ACHN (cell line): ENCODE data around the gene DHRSX.
"Not testable (repeated sequence)": the region's sequence is repeated elsewhere in the genome, so short reads cannot be mapped to it uniquely, and the experiment has no call there.

Source experiments
- DNase-seq: peaks from one replicate; pipeline ENCODE4 v3.0.0-alpha.2; 2015
- in situ Hi-C: cut with HindIII; loops from 2 replicates; pipeline ENCODE4 v1.10.0; 2017; ENCODE audit warnings: low sequenced_read_pairs, low pct_ligation_motif_present, low pct_unique_long_range_greater_than_20kb

Gene DHRSX

DNA sequence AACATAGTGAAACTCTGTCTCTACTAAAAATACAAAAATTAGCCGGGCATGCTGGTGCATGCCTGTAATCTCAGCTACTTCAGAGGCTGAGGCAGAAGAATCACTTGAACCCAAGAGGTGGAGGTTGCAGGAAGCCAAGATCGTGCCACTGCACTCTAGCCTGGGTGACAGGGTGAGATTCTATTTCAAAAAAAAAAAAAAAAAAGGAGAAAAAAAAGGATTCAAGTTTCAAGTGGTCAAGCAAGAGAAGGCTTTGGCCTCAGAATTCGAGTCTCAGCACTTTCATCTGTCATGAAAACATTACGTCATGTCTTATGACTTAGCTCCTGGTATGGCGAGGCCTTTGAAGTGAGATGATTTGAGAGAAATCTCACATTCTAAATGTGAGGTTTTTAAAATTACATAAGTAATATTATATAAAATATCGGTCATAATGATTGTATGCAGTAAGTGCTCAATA, 21.2 kb upstream of the DHRSX start:
- DNase-seq: no peak
- in situ Hi-C loops: no loop called here

DNA sequence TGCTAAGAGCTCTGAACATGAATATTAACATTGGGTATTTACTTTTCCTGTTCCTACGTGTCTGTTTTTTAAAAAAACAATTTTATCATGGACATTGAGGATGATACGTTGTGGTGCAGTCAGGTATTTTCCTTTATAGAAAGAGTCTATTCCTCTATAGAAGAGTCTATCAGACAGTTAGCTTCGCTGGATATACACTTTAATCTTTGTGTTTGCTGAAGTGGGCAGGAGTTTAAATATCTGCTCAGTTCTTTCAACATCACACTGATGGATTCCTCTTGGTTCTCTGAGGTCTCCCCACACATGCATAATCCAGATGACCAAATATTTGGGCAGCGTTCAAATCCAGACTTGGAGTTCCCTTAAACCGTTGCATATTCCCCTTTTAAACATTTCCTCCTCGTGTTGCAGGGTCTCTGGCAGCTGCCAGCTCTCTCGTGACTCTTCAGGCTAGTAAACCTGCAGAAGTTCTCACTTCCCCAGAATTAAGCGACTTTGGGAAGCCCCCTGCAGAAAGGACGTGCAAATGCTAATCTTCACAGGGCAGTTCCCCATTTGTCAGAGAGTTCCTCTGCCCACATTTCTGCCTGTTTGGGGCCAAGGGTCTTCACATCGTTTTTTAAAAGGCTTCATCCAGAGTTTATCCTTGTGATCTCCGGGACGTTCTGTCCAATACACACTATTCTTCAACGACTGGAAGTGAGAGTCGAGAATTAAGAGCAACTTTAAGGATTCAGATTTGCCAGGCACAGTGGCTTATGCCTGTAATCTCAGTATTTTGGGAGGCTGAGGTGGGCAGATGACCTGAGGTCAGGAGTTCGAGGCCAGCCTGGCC, 20.5 kb upstream of the DHRSX start:
- in situ Hi-C loops: no loop called here
- no peak for DNase-seq

DNA sequence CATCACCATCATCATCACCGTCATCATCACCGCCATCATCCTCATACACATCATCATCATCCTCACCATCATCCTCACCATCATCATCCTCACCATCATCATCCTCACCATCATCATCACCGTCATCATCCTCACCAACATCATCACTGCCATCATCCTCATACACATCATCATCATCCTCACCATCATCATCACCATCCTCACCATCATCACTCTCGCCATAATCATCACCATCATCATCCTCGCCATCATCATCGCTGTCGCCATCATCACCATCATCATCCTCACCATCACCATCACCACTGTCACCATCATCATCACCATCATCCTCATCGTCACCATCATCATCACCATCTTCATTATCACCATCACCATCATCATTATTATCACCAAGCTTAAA, 19.8 kb upstream of the DHRSX start:
- no peak for DNase-seq
- in situ Hi-C loops: no loop called here

DNA sequence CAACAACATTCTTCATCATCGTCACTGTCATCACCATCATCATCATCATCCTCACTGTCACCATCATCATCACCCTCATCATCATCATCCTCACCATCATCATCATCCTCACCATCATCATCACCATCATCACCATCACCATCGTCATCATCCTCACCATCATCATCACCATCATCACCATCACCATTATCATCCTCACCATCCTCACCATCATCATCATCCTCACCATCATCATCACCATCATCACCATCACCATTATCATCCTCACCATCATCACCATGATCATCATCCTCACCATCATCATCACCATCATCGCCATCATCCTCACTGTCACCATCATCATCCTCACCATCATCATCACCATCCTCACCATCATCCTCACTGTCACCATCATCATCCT, 18.9 kb upstream of the DHRSX start:
- in situ Hi-C loops, DNase-seq: not testable (repeated sequence)

DNA sequence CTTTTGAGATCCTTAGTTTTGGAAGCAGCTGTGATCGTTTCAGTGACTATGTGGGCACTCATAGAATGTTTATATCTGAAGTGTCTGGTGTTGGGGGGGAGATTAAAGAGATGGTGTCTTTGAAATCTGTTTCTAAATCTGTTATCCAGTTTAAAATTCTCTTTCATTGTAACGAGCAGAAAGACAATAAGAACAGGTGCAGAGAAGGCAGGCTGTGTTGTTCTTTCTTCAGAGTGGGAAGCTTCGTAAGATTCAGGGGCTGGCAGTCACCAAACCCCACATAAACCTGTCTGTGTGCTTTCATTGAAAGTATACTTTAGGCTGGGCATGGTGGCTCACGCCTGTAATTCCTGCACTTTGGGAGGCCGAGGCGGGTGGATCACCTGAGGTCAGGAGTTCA, 16.3 kb upstream of the DHRSX start:
- no peak for DNase-seq
- in situ Hi-C loops: no loop called here

DNA sequence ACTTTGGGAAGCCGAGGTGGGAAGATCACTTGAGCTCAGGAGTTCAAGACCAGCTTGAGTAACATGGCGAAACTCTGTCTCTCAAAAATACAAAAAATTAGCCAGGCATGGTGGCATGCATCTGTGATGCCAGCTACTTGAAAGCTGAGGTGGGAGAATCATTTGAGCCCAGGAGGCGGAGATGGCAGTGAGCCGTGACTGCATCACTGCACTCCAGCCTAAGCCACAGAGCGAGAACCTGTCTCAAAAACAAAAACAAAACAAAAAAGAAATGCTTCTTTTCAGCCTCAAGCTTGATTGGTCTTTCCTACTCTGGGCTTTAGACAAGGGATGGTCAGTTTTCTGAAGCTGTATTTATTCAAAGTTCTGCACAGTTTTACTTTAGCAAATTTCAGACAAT, 15.8 kb upstream of the DHRSX start:
- in situ Hi-C loops: no loop called here
- no peak for DNase-seq

DNA sequence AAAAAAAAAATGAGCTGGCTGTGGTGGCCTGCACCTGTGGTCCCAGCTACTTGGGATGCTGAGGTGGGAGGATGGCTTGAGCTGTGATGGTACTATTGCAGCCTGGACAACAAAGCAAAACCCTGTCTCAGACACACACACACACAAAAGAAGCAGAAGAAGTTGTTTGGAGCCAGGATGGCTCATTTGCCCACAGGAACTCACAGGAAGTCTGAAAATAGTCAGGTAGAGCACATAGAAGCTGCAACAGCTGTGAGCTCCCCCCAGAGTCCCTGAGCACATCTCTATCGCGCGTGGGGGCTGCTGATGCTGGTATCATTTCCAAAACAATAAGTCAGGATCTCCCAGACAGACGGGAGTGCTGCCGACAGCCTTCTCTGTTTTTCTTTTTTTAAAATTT, 13.4 kb upstream of the DHRSX start:
- in situ Hi-C loops: no loop called here

DNA sequence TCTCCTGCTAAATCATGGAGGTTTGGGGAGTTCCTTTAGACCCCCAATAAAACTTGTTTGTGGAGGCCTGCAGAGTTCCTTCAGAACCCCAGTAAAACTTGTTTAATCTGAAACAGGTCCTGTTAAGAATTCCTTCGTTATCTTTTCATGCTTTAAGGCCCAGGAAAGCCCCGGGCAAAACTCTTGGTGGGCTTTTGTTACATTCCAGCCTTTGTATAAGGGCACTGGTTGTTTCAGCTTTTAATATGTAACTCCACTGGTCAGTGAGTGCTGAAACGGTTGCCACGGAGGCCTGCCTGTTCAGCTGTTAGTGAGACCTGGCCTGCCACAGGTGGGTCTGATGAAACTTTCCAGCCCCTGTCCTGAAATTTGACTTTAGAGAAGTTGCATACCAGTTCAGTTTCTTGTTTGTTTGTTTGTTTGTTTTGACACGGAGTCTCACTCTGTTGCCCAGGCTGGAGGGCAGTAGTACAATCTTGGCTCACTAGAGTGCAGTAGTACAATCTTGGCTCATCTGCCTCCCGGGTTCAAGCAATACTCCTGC, 12.4 kb upstream of the DHRSX start:
- in situ Hi-C loops: no loop called here
- DNase-seq: no peak

More for the DNA sequence above, 13.4 kb upstream of the DHRSX start:
- no peak for DNase-seq

DNA sequence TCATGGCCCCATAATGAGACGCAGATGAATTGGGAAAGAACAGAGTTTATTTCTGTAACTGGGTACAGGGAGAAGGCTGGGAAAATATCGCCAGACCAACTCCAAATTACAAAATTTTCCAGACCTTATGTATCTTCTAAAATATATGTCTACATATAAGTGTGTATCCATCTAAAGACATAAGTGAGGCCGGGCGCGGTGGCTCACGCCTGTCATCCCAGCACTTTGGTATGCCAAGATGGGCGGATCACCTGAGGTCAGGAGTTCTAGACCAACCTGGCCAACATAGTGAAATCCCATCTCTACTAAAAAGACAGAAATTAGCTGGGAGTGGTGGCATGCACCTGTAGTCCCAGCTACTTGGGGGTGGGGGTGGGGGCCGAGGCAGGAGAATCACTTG, 11.7 kb upstream of the DHRSX start:
- in situ Hi-C loops: no loop called here
- no peak for DNase-seq

DNA sequence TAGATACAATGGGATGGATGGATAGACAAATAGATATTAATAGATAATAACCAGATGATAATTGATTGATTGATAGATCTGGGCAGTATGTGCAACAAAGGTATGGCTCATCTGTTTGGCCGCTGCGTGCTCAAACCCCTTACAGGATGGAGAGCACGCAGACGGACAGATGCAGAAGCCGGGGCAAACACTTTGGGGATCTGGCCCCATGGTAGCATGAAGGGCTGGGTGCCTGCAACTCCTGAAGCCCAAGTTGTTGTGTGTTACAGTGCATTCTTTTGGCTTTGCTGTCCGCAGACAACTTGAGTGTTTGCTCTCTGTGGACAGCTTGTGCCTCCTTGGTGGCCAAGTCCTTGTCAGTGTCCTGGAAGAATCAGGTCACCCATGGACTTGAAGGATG, 10.6 kb upstream of the DHRSX start:
- DNase-seq: no peak
- in situ Hi-C loops: no loop called here

DNA sequence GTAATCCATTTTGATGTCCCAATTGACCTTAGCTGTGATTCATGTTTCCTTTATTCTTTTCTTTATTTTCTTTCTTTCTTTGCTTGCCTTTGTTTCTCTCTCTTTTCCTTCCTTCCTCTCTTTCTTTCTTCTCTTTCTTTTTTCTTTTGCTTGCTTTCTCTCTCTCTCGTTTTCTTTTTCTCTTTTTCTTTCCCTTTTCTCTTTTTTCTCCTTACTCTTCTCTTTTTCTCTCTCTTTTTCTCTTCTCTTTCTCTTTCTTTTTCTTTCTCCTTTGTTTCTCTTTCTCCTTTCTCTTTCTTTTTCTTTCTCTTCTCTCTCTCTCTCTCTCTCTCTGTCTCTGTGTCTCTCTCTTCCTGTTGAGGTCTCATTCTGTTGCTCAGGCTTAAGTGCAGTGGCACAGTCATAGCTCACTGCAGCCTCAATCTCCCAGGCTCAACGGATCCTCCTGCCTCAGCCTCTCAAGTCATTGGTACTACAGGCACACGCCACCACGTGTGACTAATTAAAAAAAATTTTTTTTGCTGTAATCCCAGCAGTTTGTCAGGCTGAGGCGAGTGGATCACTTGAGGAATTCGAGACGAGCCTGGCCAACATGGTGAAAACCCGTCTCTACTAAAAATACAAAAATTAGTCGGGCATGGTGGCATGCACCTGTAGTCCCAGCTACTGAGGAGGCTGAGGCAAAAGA, 8.0 kb upstream of the DHRSX start:
- in situ Hi-C loops: no loop called here
- DNase-seq: no peak

DNA sequence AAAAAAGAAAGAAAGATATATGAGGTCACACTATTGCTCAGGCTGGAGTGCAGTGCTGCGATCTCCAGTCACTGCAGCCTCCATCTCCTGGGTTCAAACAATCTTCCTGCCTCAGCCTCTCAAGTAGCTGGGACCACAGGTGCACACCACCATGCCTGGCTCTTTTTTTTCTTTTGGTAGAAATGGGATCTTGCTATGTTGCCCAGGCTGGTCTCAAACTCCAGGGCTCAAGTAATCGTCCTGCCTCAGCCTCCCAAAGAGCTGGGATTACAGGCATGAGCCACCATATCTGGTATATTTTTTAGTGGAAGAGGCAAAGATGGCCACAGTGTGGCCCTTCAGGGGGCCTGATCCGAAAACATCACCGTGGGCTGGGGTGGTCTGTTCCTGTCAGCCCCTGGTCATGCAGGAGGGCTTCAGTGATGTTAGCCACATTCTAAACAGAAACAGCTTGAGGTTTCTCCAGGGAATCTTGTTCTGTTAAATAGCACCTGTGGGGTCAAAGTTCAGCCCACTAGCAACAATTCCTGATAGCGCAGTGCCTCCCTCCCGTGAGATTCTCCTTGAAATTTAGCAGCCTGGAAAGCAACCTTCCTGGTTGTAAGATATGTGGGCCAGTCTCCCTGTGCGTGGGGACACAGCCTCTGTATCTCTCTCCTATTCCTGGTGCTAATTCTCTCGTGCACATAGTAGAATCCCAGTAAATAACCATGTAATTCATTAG, 7.3 kb upstream of the DHRSX start:
- no peak for DNase-seq
- in situ Hi-C loops: no loop called here

DNA sequence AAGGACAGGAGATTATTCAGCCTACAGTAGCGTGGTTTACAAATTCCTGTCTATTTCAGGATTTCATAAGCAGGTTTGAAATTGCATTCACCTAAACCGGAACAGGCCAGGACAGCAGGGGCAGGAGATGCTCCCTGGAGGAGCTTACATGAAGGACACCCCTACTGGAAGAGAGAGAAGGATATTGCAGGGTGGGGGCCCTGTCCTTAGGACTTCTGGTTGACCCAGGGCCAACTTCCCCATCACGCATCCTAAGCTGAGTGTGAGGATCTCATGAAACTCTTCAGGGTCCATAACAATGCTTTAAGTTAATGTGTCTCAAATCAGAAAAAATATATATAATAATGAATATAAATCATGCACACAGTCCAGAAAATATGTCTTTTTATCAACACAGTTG, 6.4 kb upstream of the DHRSX start:
- in situ Hi-C loops: no loop called here
- no peak for DNase-seq

DNA sequence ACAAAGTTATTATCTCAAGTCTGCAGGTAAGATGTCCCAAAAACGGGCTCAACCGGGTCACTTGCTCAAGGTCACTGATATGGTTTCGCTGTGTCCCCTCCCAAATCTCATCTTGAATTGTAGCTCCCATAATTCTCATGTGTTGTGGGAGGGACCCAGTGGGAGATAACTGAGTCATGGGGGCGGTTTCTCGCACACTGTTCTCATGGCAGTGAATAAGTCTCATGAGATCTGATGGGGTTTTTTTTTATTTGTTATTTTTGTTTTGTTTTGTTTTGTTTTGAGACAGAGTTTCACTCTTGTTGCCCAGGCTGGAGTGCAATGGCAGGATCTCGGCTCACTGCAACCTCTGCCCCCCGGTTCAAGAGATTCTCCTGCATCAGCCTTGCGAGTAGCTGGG, 4.6 kb upstream of the DHRSX start:
- in situ Hi-C loops, DNase-seq: not testable (repeated sequence)

DNA sequence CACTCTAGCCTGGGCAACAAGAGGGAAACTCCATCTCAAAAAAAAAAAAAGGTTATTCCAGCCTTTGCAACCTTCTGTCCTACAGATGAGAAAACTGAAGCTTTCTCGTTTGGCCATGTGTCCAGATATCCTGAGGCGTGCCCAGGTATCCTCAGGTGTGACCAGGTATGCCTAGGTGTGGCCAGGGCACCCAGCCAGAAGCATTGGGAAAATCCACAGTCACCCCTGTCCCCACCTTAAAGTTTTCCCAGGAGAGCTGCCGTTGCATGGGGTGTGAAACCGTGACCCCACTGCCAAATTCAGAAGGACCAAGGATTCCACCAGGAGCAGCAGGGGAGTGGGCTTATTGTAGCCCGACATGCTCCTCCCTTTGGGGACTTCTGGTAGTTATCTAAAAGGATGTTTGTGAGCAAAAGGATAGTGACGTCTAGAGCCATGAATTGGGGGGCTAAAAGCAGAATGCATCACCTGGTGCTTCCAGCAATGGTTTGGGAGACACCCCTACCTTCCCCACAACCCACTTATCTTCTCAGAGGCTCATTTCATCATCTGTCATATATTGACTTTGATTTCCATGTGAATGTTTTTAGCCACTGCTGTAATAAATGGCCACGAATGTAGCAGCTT, 4.0 kb upstream of the DHRSX start:
- in situ Hi-C loops: no loop called here
- DNase-seq: no peak

DNA sequence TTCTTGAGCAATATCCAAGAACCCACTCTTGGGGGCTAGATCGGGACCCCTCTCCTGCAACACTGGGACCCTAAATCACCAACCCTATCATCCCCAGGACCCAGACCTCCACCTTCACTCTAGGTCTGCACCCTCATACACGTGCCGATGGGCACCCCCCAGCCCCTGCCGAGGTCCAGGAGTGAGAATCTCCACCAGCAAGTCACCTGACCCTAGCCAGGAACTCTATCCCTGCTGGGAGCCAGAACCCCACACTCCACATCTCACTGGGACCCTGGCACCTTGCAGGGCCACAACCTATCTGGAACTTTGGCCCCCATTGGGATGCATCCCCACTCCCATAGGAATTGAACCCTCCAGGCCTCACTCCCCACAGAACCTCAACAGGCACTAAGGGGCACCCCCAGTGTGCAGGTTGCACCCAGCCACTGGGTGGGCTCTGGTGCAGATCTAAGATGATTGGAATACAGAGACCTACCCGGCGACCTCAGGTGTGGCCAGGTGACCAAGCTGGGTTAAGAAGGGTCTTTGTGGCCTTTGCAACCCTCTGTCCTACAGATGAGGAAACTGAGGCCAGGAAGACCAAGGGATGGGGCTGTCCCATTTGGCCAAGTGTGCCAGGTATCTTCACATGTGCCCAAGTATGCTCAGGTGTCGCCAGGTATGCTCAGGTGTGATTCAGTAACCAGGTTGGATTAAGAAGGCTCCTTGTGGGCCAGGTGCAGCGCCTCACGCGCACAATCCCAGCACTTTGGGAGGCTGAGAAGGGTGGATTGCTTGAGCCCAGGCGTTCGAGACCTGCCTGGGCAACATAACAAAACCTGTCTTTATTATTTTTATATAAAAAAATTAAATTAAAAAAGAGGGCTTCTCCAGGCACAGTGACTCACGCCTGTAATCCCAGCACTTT, 3.1 kb upstream of the DHRSX start:
- in situ Hi-C loops: no loop called here
- no peak for DNase-seq

DNA sequence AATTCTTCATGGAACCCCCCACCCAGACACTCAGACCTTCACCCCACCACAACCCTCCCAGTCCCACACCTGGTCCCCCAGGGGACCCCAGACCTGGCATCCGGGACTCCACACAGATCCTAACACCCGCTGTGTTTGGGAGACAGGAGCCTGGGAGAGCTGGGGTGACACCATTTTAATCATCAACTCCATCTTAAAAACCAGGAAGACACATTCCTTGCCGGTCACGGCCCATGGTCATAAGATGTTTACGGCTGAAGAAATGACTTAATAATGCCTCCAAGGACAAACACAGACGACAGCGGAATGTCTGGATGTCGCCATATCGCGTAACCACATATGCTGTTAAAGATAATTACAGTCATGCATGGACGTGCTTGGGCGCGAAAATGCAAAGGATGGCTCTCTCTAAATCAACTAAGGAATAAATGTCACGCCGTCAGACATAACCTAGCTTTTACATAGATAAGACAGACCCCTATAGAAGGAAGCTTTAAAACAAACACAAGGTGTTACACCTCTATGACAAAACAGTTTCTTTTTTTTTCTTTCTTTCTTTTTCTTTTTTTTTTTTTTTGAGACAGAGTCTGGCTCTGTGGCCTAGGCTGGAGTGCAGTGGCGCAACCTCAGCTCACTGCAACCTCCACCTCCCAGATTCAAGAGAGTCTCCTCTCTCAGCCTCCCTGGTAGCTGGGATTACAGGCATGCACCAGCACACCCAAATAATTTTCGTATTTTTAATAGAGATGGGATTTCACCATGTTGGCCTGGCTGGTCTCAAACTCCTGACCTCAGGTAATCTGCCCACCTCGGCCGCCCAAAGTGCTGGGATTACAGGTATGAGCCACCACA, 2.1 kb upstream of the DHRSX start:
- no peak for DNase-seq
- in situ Hi-C loops: no loop called here
